GM19240 (cell line): Measurements from ENCODE around the gene RNF114.

ENCODE experiments used
- DNase-seq: peaks from one replicate; pipeline ENCODE4 v3.0.0; 2011; ENCODE audit warnings: low spot score; ENCODE audit not compliant: insufficient read length

The RNF114 gene

DNA sequence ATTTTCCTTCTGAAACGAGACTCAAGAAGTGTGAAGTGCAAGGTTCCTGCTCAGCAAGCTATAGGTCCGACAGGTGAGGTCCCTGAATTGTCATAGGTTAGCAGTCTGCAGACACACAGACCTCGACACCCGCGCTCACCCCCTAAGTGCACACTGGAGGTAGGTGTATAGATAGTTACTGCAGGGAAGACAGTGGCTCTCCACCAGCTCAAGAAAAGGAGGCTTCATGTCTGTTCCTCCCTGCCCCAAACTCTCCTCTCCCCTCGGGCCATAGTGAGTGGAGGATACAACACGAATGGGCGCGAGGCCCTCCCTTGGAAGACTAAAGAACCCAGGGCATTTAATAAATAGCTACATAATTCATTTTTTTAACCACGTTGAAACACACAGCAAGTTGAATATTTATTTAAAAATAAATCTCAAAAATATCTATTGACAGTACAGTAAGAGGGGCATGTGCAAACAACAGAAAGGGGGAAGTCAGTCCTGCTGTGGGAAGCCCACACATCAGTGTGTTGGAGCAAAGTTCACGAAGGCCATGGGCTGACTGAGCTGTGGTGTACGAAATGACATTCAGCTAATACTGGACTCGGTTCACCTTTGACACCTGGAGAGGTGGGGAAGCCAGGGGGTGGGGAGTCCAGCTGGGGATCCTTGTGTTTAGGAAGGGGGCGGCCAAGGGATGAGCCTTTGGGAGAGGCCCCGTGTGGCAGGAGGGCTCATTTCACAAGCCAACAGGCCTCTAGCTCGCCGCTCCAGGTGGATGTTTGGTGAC lies 31.6 kb upstream of the RNF114 start:
- DNase-seq: no peak

DNA sequence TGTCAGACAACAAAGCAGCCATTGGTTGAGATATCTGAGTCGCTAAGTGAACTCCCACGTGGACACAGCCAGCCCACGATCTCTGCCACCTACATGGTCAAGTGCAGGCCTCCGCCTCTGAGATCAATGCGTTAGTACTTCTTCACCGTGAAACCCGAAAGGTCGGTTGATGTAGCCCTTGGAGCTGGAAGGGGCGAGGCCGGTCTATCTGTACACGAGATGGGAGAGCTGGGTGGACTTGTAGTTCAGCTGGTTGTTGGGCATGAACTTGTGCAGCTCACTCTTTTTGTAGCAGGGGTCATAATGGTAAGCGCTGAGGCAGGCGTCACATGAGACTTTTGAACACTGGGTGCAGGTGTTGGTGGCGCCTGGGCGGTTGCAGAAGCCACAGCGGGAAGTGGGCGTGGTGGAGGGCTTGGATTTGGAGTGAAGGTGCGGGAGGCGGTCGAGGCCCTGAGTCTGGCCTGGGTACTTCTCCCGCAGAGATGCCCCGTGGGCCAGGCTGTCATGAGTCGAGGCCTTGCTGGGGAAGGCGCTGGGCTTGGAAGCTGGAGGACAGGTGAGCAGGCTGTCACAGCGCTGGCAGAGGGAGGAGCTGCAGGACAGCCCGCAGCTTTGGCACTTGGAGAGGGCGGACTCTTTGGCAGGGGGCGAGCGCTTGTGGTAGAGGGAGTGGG lies 30.6 kb upstream of the RNF114 start:
- no peak for DNase-seq

DNA sequence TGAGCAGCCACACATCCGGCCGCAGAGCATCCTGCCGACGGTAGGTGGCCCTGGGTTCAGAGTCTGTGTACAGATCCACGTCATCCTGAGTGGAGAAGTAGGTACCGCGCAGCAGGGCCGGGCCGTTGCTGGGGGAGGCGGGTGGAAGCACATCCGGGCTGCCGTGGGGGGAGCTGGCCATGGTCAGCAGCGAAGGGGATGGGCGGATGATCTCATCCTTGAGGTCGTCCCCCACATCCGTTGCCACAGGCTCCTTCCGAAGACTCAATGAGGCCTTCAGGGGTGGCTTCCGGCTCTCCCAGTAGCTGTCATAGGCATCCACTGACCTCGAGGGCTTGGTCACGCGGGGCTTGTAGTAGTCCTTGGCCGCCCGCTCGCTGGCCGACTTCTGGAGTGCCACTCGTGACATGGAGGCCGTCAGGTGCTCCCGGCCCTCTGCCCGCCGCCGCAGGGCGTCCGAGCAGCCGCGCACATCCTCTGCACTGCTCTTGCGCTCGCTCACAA lies 30.0 kb upstream of the RNF114 start:
- no peak for DNase-seq

DNA sequence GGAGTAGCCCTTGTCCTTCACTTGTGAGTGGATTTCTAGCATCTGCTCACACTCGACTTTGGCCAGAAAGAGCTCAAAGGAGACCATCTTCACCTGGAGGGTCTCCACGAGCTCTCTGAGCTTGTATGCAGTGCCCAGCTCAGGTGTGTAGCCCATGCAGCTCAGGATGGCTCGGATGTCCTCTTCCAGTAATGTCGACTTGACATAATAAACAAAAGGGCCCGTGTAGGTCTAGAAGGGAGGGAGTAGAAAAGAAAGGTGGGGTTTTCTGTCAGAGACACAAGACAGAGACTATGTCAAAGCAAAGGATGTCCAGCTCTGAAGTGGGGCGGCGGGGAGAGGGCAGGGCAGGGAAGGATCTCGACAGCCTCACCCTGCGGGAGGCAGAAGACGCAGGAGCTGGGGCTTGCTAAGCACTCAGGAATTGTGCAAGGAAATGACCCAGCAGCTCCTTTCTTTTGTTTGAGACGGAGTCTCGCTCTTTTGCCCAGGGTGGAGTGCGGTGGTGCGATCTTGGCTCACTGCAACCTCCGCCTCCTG lies 29.5 kb upstream of the RNF114 start:
- no peak for DNase-seq

DNA sequence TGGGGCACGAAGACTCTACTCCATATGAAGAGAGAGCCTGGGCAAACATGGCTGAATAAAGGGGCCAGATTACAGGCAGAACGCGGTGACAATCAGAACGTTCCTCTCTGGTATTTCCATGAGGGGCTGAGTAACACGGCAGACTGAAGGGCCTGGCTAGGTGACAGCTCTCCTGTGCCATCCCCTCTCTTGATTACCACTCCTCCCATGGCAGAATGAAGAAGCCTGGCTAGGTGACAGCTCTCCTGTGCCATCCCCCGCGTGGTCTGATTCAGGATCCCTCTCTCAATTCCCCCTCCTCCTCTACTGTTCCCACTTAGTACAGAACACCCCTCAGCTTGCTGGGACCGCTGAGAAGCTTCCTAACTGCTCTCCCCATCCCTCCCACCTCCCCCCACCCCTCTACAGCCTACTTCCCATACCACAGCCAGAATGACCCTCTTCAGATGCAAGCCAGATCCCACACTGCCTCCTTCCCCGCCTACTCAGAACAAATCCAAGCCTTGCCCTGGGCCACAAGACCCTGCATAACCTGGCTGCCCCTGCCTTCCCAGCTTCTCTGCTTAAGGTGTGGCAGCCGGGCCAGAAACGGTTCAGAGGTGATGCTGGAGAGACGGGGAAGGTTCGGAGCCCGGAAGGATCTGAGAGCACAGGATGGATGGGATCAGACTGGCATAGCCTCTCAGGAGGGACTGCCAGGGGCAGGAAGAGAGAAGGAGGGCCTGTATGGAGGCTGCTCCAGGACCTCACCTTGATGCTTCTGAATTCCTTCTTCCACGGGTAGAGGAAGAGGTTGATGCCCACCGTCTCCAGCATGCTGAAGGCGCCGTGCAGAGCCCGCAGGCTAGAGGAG lies 28.6 kb upstream of the RNF114 start:
- DNase-seq: no peak

DNA sequence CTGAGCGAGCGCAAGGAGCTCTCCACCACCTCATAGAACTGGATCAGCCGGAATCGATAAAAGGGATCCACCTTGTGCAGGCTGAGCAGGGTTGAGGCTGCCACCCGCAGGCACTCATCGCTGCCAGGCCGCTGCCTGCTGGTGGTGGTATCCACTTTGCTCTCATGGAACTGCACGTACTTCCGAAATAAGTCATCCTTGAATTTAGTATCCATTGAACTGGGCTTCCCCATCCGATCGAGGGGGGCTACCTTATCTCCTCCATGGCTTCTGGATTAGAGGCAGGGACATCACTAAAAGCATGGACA lies 28.0 kb upstream of the RNF114 start:
- no peak for DNase-seq

DNA sequence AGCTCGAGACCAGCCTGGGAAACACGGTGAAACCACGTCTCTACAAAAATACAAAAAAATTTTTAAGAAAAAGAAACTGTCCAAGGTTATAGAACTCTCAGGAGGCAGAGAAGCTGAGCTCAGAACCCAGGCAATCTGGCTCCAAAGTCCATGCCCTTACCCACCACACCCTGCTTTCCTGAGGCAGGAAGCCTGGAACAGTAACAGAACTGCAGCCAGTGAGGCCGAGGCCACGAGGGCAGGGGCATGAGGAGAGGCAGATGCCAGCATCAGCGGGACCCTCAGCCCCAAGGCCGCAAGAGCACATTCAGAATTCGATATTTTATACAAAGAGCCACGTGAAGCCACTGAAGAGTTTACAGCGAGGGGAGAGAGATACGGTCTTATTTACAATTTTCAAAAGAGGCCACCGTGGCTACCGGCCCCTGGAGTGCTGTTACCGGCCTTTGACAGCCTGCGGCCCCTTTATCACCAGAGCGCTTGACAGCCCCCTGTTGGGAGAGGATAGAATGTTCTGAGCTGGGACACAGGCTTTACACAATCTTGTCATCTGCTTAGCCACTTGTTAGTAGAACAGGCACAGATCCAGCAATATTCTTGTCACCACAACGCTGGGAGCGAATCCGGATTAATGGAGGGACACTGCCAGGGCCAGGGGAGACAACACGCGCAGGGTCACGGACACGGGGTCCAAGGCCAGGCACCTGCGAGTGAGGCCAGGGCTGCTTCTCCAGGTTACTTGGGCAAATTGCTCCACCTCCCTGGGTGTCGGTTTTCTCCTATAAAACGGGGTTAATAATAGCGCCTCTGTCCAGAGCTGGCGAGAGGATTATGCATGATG lies 26.5 kb upstream of the RNF114 start:
- no peak for DNase-seq

DNA sequence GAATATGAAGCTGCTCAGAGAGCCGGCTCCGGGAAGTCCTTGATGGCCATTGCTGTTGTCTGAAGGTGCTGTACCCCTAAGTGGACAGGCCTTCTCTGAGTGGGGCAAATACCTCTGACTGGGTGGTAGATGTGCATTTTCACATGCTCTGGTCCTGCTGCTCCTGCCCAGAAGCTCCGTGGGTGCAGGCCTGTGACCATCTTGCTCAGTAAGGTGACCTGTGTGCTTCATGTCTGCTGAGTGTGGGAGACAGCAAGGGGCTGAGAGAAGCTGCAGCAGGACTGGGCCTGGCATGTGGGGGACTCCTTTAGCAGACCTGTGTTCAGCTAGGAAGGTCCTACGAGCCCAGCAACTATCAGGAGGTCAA lies 25.9 kb upstream of the RNF114 start:
- DNase-seq: no peak

DNA sequence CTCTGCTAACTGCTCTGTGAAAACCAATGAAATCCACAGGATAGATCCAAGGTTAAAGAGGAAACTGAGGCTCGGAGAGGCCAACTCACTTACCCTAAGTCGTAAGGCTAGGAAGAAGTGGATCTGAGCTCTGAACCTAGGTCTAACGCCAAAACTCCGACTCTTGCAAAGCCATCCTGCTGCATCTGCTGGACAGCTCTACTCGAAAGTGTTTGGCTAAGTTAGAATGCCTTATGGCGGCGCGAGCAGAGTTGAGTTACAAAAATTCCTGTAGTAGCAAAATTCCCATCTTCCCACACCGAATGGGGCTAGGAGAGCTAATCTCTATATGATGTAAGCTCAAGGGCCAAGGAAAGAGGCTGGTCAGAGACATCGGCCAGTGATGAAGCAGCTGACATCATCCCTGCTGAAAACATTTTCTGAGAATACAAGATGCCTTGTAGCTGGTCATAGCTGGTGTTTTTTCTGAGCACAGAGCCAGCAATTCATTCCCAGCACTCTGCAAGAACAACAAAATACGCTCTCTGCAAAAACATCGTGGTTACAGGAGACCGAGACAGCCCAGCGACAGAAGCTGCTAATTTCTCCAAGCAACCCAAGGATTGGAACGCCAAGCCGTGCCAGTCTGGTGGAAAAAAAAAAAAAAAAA lies 22.7 kb upstream of the RNF114 start:
- no peak for DNase-seq

DNA sequence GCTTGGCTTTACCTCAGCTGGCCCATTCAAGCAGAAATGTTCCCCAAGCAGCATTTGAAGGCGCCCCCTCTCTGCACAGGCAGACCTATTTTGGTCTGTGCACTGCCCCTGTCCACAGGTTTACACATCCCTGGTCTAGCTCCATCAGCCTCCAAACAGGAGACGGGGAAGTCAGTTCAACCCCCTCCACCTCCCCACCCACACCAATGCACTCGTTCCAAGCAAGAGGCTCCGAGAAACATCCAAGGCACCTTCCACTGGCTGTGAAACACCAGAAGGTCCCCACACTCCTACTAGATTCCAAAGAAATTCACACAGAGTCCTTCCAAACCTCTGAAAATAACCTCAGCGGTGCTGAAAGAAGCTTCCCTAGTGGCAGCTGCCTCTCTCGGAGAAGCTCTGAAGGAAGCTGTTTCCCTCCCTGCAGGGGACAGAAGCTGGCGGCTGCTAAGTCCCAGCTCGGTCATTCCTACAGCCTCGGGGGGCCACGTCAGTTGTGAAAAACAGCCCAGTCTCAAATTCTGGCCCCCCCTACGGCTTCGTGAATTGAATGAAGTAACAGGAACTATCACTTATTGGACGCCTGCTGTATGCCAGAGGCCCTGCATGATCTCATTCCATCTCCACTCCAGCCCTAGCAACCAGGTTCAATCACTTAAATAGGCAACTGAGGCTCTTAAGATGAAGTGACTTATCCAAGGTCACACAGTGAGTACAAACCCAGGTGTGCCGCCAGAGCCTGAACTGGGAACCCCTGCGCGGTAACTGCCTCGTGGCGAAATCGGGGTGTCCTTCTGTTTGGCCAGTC lies 21.7 kb upstream of the RNF114 start:
- DNase-seq: no peak

DNA sequence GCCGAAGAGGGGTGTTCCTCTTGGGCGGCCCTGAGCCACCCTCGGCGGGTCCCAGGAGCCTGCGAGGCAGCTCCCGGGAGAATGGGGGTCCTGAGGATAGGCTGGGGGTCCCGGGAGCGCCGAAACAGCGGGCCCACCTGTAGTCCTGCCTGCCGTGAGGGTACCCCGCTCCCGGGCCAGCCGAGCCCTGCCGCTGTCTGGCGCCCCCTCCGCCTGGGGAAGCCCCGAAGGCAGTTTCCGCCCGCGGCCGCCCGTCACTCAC lies 21.1 kb upstream of the RNF114 start:
- peak; percentile 33 for DNase-seq

DNA sequence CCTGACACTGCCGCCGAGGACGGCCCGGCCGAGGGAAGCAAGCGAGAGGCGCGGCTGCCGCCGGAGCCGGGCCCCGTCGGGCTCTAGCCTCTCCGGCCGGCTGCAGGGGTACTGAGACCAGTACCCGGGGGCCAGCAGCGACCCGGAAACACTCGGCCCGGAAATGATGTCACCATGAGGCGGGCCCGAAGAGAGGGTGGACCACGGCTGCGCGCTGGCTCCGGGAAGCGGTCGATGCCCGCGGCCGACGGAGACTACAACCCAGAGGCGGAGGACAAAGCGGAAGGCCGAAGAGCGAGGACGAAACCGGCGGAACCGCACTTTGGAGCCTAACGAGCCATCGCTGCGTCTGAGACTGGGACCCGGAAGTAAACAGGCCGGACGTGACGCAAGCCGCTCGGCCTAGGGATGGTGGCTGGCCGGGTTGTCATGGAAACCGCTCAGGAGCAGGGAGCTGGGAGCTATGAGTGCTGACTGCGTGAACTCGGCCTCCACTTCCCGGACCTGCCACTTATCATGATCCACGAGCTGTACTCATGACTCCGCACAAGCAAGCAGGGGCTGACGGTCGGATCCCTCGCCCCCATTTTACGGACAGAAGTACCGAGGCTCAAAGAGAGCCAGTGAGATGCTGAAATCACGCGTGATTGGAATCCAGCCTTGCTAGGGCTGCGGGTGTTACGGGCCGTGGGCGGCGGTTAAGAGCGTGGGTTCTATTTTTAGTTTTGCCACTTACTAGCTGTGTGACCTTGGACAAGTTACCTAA lies 20.6 kb upstream of the RNF114 start, which contains the start of gene SPATA2:
Gene SPATA2 (minus strand): TSS at position 150 of the 766 bp plus-strand sequence. CDS start 7,039 bp downstream, outside the sequence.
- peak; percentile 95 for DNase-seq

DNA sequence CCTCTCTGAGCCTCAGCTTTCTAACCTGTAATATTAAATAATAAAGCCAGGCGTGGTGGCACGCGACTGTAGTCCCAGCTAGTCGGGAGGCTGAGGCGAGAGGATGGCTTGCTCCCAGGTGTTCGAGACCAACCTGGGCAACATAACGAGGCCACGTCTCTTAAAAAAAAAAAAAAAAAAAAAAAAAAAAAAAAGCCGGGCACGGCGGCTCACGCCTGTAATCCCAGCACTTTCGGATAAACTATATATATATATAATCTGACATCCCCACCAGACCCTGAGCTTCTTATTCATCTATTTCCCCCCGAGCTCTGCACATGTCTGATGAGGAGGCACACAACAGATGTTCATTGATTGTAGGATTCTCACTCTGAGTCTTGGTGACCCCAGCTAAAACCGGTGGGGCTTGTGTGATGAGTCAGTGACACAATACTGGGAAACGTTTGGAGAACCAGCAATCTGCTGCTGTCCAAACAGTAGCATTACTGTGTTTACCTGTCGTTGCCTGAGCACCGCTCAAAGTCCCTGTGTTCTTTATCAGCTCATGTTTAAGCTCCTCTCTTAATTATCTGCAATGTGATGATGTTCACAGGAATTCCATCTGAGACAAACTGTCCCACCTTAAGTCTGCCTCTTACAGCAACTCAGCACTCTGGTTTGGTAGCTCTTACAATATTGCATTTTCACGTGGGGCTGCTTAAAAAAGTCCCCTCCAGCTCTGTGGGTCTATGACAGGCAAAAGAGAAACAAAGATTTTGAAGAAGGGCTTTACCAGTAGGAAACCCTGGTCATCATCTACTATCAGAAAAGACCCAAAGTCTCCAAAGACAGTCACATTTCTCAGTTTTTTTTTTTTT lies 19.8 kb upstream of the RNF114 start:
- DNase-seq: no peak

DNA sequence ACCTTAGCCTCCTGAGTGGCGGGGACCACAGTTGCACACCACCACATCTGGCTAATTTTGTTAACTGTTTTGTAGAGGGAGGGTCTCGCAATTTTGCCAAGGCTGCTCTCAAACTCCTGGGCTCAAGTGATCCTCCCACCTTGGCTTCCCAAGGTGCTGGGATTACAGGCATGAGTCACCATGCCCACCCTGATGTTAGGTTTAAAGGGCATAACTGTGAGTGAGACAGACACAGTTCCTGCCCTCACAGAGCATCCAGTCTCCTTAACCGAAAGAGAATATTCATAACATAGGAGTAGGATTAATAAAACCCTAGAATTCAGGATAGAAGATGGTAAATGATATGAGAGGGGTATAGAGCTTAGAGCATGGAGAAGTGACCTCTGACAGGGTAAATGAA lies 17.8 kb upstream of the RNF114 start:
- DNase-seq: no peak

DNA sequence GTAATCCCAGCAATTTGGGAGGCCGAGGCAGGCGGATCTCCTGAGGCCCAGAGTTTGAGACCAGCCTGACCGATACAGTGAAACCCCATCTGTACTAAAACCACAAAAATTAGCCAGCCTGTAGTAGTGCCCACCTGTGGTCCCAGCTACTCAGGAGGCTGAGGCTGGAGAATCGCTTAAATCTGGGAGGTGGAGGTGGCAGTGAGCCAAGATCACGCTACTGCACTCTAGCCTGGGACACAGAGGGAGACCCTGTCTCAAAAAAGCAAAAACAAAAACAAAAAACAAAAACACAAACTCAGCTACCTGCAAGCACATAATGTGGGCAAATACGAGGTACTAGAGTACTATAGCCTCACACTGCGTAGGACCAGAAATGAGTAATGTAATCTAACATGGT lies 17.2 kb upstream of the RNF114 start:
- no peak for DNase-seq

DNA sequence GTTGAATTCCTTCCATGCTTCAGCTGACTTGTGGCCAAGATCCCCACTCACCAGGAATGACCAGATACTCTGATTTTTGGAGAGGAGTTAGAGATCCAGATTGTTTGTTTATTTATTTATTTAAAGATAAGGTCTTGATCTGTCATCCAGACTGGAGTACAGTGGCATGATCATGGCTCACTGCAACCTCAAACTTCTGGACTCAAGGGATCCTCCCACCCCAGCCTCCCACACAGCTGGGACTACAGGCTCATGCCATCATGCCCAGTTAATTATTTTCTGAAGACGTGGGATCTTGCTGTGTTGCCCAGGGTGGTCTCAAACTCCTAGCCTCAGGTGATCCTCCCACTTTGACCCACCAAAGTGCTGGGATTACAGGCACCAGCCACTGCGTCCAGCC lies 16.7 kb upstream of the RNF114 start:
- DNase-seq: no peak

DNA sequence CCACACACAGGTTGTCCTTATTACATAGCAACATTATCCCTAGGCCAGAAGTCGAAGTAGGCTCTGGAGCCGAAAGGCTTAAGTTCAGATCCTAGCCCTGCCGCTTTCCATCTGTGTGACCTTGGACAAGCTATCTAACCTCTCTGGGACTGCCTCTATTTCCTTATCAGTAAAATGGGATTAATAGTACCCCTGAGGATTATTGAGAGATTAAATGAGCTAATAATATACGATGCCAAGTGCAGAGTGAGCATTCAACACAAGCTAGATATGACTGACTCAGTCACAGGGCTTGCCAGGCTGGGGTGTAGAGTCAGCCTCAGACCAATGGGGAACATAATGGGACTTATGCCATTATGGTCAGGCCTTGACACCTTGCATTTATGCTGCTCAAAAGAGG lies 11.9 kb upstream of the RNF114 start:
- no peak for DNase-seq

DNA sequence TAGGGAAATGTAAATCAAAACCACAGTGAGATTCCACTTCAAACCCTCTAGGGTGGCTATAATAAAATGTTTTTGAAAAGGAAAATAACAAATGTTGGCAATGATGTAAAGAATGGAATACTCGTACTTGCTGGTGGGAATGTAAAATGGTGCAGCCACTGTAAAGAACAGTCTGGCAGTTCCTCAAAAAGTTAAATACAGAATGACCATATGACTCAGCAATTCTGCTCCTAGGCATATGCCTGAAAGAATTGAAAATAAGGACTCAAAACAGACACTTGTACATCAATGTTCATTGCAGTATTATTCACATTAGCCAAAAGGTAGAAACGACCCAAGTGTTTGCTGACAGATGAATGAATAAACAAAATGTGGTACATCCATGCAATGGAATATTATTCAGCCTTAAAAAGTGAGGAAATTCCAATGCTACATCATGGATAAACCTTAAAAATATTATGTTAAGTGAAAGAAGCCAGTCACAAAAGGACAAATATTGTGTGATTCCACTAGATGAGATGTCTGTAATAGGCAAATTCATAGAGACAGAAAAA lies 10.2 kb upstream of the RNF114 start:
- no peak for DNase-seq
